Keratinocyte (primary cell): ENCODE results near the gene SH3PXD2A.

Experiments
- CTCF ChIP-seq, 3 experiments: IDR thresholded peaks in 1 of 3; conservative IDR thresholded peaks in 1 of 3; optimal IDR thresholded peaks in 1 of 3; 2 replicates in 2 of 3; 3 replicates in 1 of 3; pipeline versions ENCODE3 to v1.5.1; 2011; ENCODE audit warnings: low read length in 3 of 3, mild to moderate bottlenecking in 3 of 3, moderate library complexity in 2 of 3, control low read depth in 1 of 3, inconsistent platforms in 1 of 3; ENCODE audit not compliant: insufficient read depth in 2 of 3; ENCODE audit errors: extremely low read depth in 1 of 3
- EZH2 ChIP-seq: IDR thresholded peaks from one replicate; pipeline ENCODE4 v1.6.1; 2012; ENCODE audit warnings: inconsistent platforms, mild to moderate bottlenecking, low read length, moderate library complexity

- TF ChIP-seq CTCF (optimal IDR thresholded peaks at IDR 0.05 in 1 of 3, IDR thresholded peaks at IDR 0.05 in 1 of 3, conservative IDR thresholded peaks at IDR 0.05 in 1 of 3; ENCODE audit: extremely low read depth in 1 of 3, insufficient read depth in 2 of 3, low read length in 3 of 3): no peak
- no peak for TF ChIP-seq EZH2
Measured at GRCh38 chr10:103850572-103850895, 4.8 kb downstream of the SH3PXD2A start.
